ENCODE results near the gene PIH1D2.

Gene PIH1D2

DNA sequence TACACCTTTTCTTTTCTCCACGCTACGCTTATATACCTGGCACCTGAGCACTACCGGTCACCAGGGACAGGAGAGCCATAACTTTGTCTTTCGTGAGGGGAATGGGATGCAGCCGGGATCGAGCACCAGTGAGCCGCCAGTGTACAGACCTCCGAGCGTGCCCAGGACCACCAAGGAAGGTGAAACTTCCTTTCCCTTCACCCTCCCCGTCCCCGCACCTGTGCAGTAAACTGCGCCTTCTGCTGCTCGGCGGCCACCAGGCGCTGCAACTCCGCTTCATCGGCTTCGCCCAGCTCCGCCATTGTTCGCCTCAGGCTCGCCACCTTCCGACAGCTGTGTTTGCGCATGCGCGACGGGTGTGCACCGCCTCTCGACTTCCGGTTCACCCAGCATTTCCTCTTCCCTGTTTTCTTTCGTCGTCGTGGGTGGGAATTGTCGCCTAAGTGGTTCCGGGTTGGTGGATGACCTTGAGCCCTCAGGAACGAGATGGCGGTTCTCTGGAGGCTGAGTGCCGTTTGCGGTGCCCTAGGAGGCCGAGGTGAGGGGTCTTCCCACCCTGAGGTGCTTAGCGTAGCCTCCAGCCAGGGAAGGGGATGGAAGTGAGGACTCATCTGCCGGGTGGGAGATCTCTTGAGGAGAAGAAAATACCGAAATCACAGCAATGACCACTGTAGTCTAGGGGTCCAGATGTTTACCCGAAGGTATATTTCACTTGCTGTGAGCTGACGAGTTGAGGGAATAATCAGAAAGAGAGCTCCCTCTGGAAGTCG lies 12.8 kb upstream of the PIH1D2 start, which contains the start of the genes SDHD and TIMM8B (continued):
- TF ChIP-seq, protein P1, sequence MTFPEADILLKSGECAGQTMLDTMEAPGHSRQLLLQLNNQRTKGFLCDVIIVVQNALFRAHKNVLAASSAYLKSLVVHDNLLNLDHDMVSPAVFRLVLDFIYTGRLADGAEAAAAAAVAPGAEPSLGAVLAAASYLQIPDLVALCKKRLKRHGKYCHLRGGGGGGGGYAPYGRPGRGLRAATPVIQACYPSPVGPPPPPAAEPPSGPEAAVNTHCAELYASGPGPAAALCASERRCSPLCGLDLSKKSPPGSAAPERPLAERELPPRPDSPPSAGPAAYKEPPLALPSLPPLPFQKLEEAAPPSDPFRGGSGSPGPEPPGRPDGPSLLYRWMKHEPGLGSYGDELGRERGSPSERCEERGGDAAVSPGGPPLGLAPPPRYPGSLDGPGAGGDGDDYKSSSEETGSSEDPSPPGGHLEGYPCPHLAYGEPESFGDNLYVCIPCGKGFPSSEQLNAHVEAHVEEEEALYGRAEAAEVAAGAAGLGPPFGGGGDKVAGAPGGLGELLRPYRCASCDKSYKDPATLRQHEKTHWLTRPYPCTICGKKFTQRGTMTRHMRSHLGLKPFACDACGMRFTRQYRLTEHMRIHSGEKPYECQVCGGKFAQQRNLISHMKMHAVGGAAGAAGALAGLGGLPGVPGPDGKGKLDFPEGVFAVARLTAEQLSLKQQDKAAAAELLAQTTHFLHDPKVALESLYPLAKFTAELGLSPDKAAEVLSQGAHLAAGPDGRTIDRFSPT (tag by site-specific recombination; IDR thresholded peaks at IDR 0.05): no peak
- TF ChIP-seq ZNF174 (tag by site-specific recombination; IDR thresholded peaks at IDR 0.05) (no peak), ZNF792 (tag by site-specific recombination; IDR thresholded peaks at IDR 0.05) (no peak), ZNF223 (tag by site-specific recombination; IDR thresholded peaks at IDR 0.05) (no peak), ZNF132 (tag by site-specific recombination; IDR thresholded peaks at IDR 0.05; ENCODE audit: borderline replicate concordance) (no peak), SCRT1 (tag by site-specific recombination; IDR thresholded peaks at IDR 0.05; ENCODE audit: borderline replicate concordance) (no peak), ZNF677 (tag by site-specific recombination; IDR thresholded peaks at IDR 0.05) (no peak), ZNF155 (tag by site-specific recombination; IDR thresholded peaks at IDR 0.05) (no peak), ZBTB7A (tag by site-specific recombination; IDR thresholded peaks at IDR 0.05; ENCODE audit: low read depth) (no peak), ZNF433 (tag by site-specific recombination; IDR thresholded peaks at IDR 0.05; ENCODE audit: low read depth) (no peak), GLIS2 (tag by site-specific recombination; IDR thresholded peaks at IDR 0.05) (peak; percentile 69; the same call in 1 of the 2 replicates), ZNF624 (tag by site-specific recombination; IDR thresholded peaks at IDR 0.05) (no peak), ZNF843 (tag by site-specific recombination; IDR thresholded peaks at IDR 0.05) (no peak), ZNF658 (tag by site-specific recombination; IDR thresholded peaks at IDR 0.05) (no peak), ZNF175 (tag by site-specific recombination; IDR thresholded peaks at IDR 0.05) (no peak), ZNF266 (tag by site-specific recombination; IDR thresholded peaks at IDR 0.05; ENCODE audit: low read depth) (no peak), ZFP69B (tag by site-specific recombination; IDR thresholded peaks at IDR 0.05) (no peak), ZNF549 (tag by site-specific recombination; IDR thresholded peaks at IDR 0.05) (no peak), SETDB1 (IDR thresholded peaks at IDR 0.05; ENCODE audit: insufficient read length, low read length) (no peak), ZNF501 (tag by site-specific recombination; IDR thresholded peaks at IDR 0.05) (peak; percentile 58; the same call in 1 of the 2 replicates), ZNF324 (tag by site-specific recombination; IDR thresholded peaks at IDR 0.05) (no peak), ZBTB1 (tag by site-specific recombination; IDR thresholded peaks at IDR 0.05) (no peak), ZNF558 (tag by site-specific recombination; IDR thresholded peaks at IDR 0.05) (no peak)
- TF ChIP-seq, protein P2, sequence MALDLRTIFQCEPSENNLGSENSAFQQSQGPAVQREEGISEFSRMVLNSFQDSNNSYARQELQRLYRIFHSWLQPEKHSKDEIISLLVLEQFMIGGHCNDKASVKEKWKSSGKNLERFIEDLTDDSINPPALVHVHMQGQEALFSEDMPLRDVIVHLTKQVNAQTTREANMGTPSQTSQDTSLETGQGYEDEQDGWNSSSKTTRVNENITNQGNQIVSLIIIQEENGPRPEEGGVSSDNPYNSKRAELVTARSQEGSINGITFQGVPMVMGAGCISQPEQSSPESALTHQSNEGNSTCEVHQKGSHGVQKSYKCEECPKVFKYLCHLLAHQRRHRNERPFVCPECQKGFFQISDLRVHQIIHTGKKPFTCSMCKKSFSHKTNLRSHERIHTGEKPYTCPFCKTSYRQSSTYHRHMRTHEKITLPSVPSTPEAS (tag by site-specific recombination; IDR thresholded peaks at IDR 0.05): no peak
- TF ChIP-seq, protein P3, sequence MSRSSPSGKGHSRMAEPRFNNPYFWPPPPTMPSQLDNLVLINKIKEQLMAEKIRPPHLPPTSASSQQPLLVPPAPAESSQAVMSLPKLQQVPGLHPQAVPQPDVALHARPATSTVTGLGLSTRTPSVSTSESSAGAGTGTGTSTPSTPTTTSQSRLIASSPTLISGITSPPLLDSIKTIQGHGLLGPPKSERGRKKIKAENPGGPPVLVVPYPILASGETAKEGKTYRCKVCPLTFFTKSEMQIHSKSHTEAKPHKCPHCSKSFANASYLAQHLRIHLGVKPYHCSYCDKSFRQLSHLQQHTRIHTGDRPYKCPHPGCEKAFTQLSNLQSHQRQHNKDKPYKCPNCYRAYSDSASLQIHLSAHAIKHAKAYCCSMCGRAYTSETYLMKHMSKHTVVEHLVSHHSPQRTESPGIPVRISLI (tag by site-specific recombination; IDR thresholded peaks at IDR 0.05): no peak
- TF ChIP-seq, protein P4, sequence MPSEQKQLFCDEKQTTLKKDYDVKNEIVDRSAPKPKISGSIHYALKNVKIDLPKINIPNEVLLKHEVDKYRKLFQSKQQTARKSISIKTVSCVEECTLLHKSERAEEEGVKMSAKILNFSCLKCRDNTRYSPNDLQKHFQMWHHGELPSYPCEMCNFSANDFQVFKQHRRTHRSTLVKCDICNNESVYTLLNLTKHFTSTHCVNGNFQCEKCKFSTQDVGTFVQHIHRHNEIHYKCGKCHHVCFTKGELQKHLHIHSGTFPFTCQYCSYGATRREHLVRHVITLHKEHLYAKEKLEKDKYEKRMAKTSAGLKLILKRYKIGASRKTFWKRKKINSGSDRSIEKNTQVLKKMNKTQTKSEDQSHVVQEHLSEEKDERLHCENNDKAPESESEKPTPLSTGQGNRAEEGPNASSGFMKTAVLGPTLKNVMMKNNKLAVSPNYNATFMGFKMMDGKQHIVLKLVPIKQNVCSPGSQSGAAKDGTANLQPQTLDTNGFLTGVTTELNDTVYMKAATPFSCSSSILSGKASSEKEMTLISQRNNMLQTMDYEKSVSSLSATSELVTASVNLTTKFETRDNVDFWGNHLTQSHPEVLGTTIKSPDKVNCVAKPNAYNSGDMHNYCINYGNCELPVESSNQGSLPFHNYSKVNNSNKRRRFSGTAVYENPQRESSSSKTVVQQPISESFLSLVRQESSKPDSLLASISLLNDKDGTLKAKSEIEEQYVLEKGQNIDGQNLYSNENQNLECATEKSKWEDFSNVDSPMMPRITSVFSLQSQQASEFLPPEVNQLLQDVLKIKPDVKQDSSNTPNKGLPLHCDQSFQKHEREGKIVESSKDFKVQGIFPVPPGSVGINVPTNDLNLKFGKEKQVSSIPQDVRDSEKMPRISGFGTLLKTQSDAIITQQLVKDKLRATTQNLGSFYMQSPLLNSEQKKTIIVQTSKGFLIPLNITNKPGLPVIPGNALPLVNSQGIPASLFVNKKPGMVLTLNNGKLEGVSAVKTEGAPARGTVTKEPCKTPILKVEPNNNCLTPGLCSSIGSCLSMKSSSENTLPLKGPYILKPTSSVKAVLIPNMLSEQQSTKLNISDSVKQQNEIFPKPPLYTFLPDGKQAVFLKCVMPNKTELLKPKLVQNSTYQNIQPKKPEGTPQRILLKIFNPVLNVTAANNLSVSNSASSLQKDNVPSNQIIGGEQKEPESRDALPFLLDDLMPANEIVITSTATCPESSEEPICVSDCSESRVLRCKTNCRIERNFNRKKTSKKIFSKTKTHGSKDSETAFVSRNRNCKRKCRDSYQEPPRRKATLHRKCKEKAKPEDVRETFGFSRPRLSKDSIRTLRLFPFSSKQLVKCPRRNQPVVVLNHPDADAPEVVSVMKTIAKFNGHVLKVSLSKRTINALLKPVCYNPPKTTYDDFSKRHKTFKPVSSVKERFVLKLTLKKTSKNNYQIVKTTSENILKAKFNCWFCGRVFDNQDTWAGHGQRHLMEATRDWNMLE (tag by site-specific recombination; conservative IDR thresholded peaks at IDR 0.05; ENCODE audit: low read depth): peak; percentile 95
- TF ChIP-seq, protein P5, sequence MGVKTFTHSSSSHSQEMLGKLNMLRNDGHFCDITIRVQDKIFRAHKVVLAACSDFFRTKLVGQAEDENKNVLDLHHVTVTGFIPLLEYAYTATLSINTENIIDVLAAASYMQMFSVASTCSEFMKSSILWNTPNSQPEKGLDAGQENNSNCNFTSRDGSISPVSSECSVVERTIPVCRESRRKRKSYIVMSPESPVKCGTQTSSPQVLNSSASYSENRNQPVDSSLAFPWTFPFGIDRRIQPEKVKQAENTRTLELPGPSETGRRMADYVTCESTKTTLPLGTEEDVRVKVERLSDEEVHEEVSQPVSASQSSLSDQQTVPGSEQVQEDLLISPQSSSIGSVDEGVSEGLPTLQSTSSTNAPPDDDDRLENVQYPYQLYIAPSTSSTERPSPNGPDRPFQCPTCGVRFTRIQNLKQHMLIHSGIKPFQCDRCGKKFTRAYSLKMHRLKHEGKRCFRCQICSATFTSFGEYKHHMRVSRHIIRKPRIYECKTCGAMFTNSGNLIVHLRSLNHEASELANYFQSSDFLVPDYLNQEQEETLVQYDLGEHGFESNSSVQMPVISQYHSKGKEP (tag by site-specific recombination; IDR thresholded peaks at IDR 0.05): no peak
- TF ChIP-seq, protein P6, sequence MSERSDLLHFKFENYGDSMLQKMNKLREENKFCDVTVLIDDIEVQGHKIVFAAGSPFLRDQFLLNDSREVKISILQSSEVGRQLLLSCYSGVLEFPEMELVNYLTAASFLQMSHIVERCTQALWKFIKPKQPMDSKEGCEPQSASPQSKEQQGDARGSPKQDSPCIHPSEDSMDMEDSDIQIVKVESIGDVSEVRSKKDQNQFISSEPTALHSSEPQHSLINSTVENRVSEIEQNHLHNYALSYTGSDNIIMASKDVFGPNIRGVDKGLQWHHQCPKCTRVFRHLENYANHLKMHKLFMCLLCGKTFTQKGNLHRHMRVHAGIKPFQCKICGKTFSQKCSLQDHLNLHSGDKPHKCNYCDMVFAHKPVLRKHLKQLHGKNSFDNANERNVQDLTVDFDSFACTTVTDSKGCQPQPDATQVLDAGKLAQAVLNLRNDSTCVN (tag by site-specific recombination; optimal IDR thresholded peaks at IDR 0.05): peak; percentile 65
